ENCODE measurements around the gene SLC6A13. TPM values are rescaled to one million over a fixed set of nuclear protein-coding genes. Genes with fewer than 3 reads are reported as not detected.
"Not testable (repeated sequence)": the region's sequence is repeated elsewhere in the genome, so short reads cannot be mapped to it uniquely, and the experiment has no call there.

Gene SLC6A13
- polyA plus RNA-seq (ENCODE audit: insufficient read depth in 1 of 5, insufficient read length in 5 of 5, low replicate concordance in 1 of 5): 1 to 10 TPM; 1.9 to 3.9 (median 2.2) TPM
- long read RNA-seq, donor 1, partial matches to known transcripts: 0 of 1 reads
- long read RNA-seq, donor 1, other reads (novel, unspliced or antisense): 0 of 1 reads
- long read RNA-seq, donor 2: 0 reads
- long read RNA-seq, donor 3: 0 reads
- long read RNA-seq, donor 4: 0 reads
- long read RNA-seq, donor 5: 0 reads
- long read RNA-seq, donor 6, partial matches to known transcripts: 0 of 2 reads
- long read RNA-seq, donor 6, other reads (novel, unspliced or antisense): 0 of 2 reads
- long read RNA-seq, donor 7: 0 reads
- long read RNA-seq, donor 8: 0 reads

- no peak for DNase-seq
Measured at GRCh38 chr12:262817-263216, at the start of gene SLC6A13. Gene SLC6A13 (minus strand): TSS chr12:262836. CDS start chr12:260052, 2,784 bp downstream.

- DNase-seq: no peak
Measured at GRCh38 chr12:308511-308910, 45.9 kb upstream of the SLC6A13 start.

- DNase-seq: no peak
Measured at GRCh38 chr12:307406-307805, 44.8 kb upstream of the SLC6A13 start.

GRCh38 chr12:304805-305204 lies 42.2 kb upstream of the SLC6A13 start:
- DNase-seq: no peak

DNA sequence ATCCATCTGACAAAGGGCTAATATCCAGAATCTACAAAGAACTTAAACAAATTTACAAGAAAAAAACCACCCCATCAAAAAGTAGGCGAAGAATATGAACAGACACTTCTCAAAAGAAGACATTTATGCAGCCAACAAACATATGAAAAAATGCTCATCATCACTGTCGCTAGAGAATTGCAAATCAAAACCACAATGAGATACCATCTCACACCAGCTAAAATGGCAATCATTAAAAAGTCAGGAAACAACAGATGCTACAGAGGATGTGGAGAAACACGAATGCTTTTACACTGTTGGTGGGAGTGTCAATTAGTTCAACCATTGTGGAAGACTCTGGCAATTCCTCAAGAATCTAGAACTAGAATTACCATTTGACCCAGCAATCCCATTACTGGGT lies 40.1 kb upstream of the SLC6A13 start:
- not testable (repeated sequence) for DNase-seq

DNA sequence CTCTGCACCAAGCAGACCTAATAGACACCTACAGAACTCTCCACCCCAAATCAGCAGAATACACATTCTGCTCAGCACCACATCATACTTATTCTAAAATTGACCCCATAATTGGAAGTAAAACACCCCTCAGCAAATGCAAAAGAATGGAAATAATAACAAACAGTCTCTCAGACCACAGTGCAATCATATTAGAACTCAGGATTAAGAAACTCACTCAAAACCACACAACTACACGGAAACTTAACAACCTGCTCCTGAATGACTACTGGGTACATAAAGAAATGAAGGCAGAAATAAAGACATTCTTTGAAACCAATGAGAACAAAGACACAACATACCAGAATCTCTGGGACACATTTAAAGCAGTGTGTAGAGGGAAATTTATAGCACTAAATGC lies 37.5 kb upstream of the SLC6A13 start:
- not testable (repeated sequence) for DNase-seq

DNA sequence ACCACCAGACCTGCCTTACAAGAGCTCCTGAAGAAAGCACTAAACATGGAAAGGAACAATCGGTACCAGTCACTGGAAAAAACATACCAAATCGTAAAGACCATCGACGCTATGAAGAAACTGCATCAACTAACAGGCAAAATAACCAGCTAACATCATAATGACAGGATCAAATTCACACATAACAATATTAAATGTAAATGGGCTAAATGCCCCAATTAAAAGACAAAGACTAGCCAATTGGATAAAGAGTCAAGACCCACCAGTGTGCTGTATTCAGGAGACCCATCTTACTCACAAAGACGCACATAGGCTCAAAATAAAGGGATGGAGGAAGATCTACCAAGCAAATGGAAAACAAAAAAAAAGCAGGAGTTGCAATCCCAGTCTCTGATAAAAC lies 36.9 kb upstream of the SLC6A13 start:
- DNase-seq: not testable (repeated sequence)

DNA sequence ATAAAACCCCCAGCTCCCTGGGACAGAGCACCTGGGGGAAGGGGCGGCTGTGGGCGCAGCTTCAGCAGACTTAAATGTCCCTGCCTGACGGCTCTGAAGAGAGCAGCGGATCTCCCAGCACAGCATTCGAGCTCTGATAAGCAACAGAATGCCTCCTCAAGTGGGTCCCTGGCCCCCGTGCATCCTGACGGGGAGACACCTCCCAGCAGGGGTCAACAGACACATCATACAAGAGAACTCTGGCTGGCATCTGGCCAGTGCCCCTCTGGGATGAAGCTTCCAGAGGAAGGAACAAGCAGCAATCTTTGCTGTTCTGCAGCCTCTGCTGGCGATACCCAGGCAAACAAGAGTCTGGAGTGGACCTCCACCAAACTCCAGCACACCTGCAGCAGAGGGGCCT lies 35.4 kb upstream of the SLC6A13 start:
- not testable (repeated sequence) for DNase-seq

DNA sequence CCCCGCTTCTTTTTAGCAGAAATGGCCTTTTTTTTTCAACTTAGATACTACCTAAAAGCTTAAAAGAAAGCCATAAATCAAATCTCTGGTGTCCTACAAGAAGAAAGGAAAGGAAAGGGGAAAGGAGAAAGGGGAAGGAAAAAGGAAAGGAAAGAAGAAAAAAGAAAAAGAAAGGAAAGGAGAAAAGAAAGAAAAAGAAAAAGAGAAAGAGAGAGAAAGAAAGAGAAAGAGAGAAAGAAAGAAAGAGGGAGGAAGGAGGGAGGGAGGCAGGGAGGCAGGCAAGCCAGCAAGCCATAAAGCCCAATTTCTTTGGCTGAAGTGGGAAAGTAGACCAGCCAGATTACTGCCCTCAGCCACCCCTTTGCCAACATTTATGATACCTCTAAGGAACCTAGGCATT lies 32.5 kb upstream of the SLC6A13 start:
- DNase-seq: no peak

GRCh38 chr12:293199-293598 lies 30.6 kb upstream of the SLC6A13 start:
- DNase-seq: no peak

GRCh38 chr12:292186-292585 lies 29.6 kb upstream of the SLC6A13 start:
- DNase-seq: no peak

GRCh38 chr12:291153-291723 lies 28.6 kb upstream of the SLC6A13 start:
- DNase-seq: no peak

GRCh38 chr12:288687-289086 lies 26.1 kb upstream of the SLC6A13 start:
- no peak for DNase-seq

GRCh38 chr12:286531-287300 lies 24.1 kb upstream of the SLC6A13 start:
- no peak for DNase-seq

- DNase-seq: no peak
Measured at GRCh38 chr12:278046-278445, 15.4 kb upstream of the SLC6A13 start.

DNA sequence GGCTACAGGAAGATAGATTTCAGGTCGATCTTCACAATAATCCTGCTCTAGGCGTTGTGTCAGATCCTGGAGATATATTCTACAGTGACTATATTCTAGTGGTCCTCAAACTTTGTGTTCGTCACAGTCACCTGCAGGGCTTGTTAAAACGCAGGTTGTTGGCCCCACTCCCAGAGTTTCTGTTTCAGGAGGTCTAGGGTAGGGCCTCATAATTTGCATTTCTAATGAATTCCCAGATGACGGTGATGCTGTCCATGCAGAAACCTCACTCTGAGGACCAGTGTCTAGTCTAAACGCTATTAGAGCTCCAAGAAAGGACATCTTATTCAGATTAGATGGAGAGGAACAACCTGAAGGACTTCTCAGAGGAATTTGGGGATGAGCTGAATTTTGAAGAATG lies 13.2 kb upstream of the SLC6A13 start:
- no peak for DNase-seq

GRCh38 chr12:273382-273781 lies 10.7 kb upstream of the SLC6A13 start:
- no peak for DNase-seq

- no peak for DNase-seq
Measured at GRCh38 chr12:272942-273341, 10.3 kb upstream of the SLC6A13 start.

- no peak for DNase-seq
Measured at GRCh38 chr12:271161-271560, 8.5 kb upstream of the SLC6A13 start.

- DNase-seq: no peak
Measured at GRCh38 chr12:269191-269590, 6.6 kb upstream of the SLC6A13 start.

DNA sequence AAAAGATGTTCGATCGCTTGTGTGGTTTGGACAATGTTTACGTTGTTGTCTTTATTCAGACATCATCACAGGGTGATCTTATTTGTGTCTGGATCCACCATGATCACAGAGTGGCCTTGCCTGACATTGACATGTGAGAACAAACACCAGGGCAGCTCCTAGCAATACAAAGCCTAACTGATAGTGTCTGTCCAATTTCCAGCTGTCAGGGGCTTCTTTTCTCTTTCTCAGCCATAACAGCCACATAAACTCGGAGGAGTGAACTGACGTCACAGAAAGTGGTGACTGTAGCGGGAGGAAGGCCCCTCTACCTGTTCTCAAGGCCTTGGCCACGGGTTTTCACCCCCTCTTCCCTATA lies 5.8 kb upstream of the SLC6A13 start:
- DNase-seq: no peak

- no peak for DNase-seq
Measured at GRCh38 chr12:267581-268482, 5.2 kb upstream of the SLC6A13 start.

All from right lung (tissue), 10 donors.